T-helper 9 cell (primary cell): Measurements from ENCODE around the gene PGLYRP3.

Source experiments
- DNase-seq: peaks from one replicate; pipeline ENCODE4 v3.0.0-alpha.2; 2020

PGLYRP3 gene

GRCh38 chr1:153253693-153254092, 59.1 kb downstream of the PGLYRP3 start:
- no peak for DNase-seq

DNA sequence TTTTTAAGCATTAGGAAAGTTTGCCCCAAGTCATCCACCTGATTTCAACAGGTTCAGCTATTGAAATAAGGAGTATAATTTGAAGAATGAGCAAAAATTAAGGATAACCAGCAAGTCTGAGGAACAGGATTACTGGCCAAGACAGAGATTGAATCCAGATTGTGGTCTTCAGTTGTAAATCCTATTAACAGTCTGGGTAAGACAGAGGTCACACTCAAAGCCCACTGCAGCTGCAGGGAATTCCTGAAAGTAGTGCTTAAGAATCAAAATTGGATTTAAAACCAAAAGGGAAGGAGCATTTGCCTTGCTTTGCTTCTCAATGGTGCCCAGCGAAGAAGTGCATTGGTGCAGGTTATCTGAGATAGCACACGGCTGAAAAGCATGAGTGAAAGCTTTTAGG, 59.7 kb downstream of the PGLYRP3 start:
- no peak for DNase-seq

- no peak for DNase-seq
Observed at GRCh38 chr1:153251988-153252387, 60.8 kb downstream of the PGLYRP3 start.

DNA sequence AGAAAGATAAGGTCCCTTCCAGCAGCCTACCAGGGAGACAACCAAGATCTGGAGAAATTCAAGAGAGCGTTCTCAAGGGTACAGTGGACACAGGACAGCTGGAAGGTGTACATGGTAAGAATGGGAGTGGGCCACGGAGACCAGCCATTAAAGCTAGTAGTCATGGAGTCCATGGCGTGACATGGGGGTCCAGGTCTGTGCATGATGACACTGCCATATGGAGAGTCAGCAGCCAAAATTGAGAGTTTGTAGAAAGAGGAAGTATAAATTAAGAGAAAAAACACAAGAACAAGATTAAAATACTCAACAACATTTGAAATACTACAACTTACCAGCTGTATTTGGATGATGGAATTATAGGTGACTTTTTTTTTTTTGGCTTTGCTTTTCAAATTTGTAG, 61.2 kb downstream of the PGLYRP3 start:
- DNase-seq = no peak

DNA sequence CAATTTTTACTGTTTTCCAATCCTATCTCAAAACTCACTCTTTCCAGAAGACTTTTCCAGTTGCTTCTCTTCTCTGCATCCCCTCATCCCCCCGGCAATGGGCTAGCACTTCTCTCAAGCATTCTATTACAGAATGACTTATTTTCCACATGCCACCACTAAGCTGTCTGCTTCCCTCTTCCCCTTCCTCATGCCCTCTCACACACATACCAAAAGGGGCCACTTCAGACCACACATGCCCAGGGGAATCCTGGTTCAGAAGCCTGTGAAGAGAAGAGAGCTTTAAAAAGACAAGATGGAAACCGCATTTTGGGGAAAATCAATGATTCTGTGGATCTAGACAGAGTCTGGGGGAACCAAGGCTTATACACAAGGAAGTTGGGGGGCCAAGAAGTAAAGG, 61.7 kb downstream of the PGLYRP3 start:
- DNase-seq = no peak

- DNase-seq = no peak
Observed at GRCh38 chr1:153250166-153250565, 62.6 kb downstream of the PGLYRP3 start.

- no peak for DNase-seq
Observed at GRCh38 chr1:153248176-153248879, 64.4 kb downstream of the PGLYRP3 start.
